H9 (cell line): ENCODE data around the gene ATAD5. TPM values are rescaled to one million over a fixed set of nuclear protein-coding genes. Genes with fewer than 3 reads are reported as not detected.

Experiments
- DNase-seq: peaks from one replicate; pipeline ENCODE4 v3.0.0-alpha.2; 2017
- H2AFZ ChIP-seq: one replicate; pipeline ENCODE4 v1.6.1; 2013; ENCODE audit warnings: mild to moderate bottlenecking, low read length, control low read depth, moderate library complexity
- H2AK5ac ChIP-seq: 2 replicates; pipeline ENCODE4 v1.6.1; 2013; ENCODE audit warnings: low read length, control low read depth, mixed read lengths; ENCODE audit not compliant: insufficient read length
- H2BK120ac ChIP-seq: one replicate; pipeline ENCODE4 v1.6.1; 2013; ENCODE audit warnings: low read depth, mild to moderate bottlenecking, low read length, control low read depth, inconsistent platforms; ENCODE audit not compliant: poor library complexity, severe bottlenecking
- H2BK12ac ChIP-seq: 2 replicates; pipeline ENCODE4 v1.6.1; 2013; ENCODE audit warnings: low read length, control low read depth, mixed read lengths, low read depth; ENCODE audit not compliant: insufficient read length
- H2BK15ac ChIP-seq: 2 replicates; pipeline ENCODE4 v1.6.1; 2013; ENCODE audit warnings: low read depth, low read length, control low read depth
- H2BK20ac ChIP-seq: one replicate; pipeline ENCODE4 v1.6.1; 2013; ENCODE audit warnings: low read depth, mild to moderate bottlenecking, low read length, control low read depth, inconsistent platforms; ENCODE audit not compliant: poor library complexity, severe bottlenecking
- H2BK5ac ChIP-seq: 2 replicates; pipeline ENCODE4 v1.6.1; 2013; ENCODE audit warnings: low read length, control low read depth, mixed read lengths; ENCODE audit not compliant: insufficient read length
- H3K14ac ChIP-seq: 2 replicates; pipeline ENCODE4 v1.6.1; 2013; ENCODE audit warnings: low read length, control low read depth; ENCODE audit not compliant: insufficient read depth
- H3K18ac ChIP-seq: 2 replicates; pipeline ENCODE4 v1.6.1; 2013; ENCODE audit warnings: low read depth, mild to moderate bottlenecking, mixed read lengths, low read length, control low read depth; ENCODE audit not compliant: insufficient read length
- H3K23ac ChIP-seq: 2 replicates; pipeline ENCODE4 v1.6.1; 2013; ENCODE audit warnings: low read length, control low read depth, mixed read lengths, low read depth; ENCODE audit not compliant: insufficient read length
- H3K23me2 ChIP-seq: 2 replicates; pipeline ENCODE4 v1.6.1; 2013; ENCODE audit warnings: low read depth, mild to moderate bottlenecking, mixed read lengths, low read length, control low read depth; ENCODE audit not compliant: insufficient read length, poor library complexity, severe bottlenecking
- H3K27ac ChIP-seq: 2 replicates; pipeline ENCODE4 v1.5.1; 2013; ENCODE audit warnings: low read length, control low read depth, mixed read lengths, low read depth; ENCODE audit not compliant: insufficient read length
- H3K27me3 ChIP-seq: 2 replicates; pipeline ENCODE4 v1.6.1; 2013; ENCODE audit warnings: low read length, control low read depth, inconsistent platforms; ENCODE audit not compliant: insufficient read depth
- H3K4ac ChIP-seq: 2 replicates; pipeline ENCODE4 v1.6.1; 2013; ENCODE audit warnings: low read depth, mild to moderate bottlenecking, control low read depth, inconsistent platforms, low read length, moderate library complexity
- H3K4me1 ChIP-seq: 2 replicates; pipeline ENCODE4 v1.6.1; 2013; ENCODE audit warnings: low read length, control low read depth, inconsistent platforms; ENCODE audit not compliant: insufficient read depth
- H3K4me2 ChIP-seq: 2 replicates; pipeline ENCODE4 v1.6.1; 2013; ENCODE audit warnings: low read length, control low read depth, mixed read lengths; ENCODE audit not compliant: insufficient read length, insufficient read depth
- H3K56ac ChIP-seq: 2 replicates; pipeline ENCODE4 v1.6.1; 2013; ENCODE audit warnings: low read depth, mild to moderate bottlenecking, mixed read lengths, low read length, control low read depth; ENCODE audit not compliant: insufficient read length
- H3K79me1 ChIP-seq: 2 replicates; pipeline ENCODE4 v1.6.1; 2013; ENCODE audit warnings: low read depth, mild to moderate bottlenecking, moderate library complexity, low read length, control low read depth, inconsistent platforms; ENCODE audit not compliant: insufficient read depth, poor library complexity, severe bottlenecking
- H3K79me2 ChIP-seq: 2 replicates; pipeline ENCODE4 v1.6.1; 2013; ENCODE audit warnings: low read length, control low read depth, inconsistent platforms; ENCODE audit not compliant: insufficient read depth
- H3K9ac ChIP-seq: 2 replicates; pipeline ENCODE4 v1.6.1; 2013; ENCODE audit warnings: low read length, control low read depth, mixed read lengths; ENCODE audit not compliant: insufficient read length; ENCODE audit errors: extremely low read depth
- H3K9me3 ChIP-seq: one replicate; pipeline ENCODE4 v1.6.1; 2013; ENCODE audit warnings: low read depth, low read length, inconsistent platforms; ENCODE audit not compliant: control insufficient read depth
- H3T11ph ChIP-seq: one replicate; pipeline ENCODE4 v1.6.1; 2013; ENCODE audit warnings: mild to moderate bottlenecking, low read length, control low read depth, inconsistent platforms
- H4K20me1 ChIP-seq: one replicate; pipeline ENCODE4 v1.6.1; 2013; ENCODE audit not compliant: control insufficient read depth, insufficient read length, insufficient read depth
- H4K5ac ChIP-seq: 2 replicates; pipeline ENCODE4 v1.6.1; 2013; ENCODE audit warnings: low read depth, mild to moderate bottlenecking, mixed read lengths, low read length, control low read depth; ENCODE audit not compliant: insufficient read length
- H4K8ac ChIP-seq: replicated peaks from 2 replicates; pipeline ENCODE4 v1.6.1; 2013; ENCODE audit warnings: low read length, control low read depth, mixed read lengths, low read depth; ENCODE audit not compliant: insufficient read length
- H4K91ac ChIP-seq: 2 replicates; pipeline ENCODE4 v1.6.1; 2013; ENCODE audit warnings: low read depth, mild to moderate bottlenecking, moderate library complexity, mixed read lengths, low read length, control low read depth; ENCODE audit not compliant: insufficient read length
- H3K27ac Mint-ChIP-seq, 3 experiments: 2 replicates in 2 of 3; 3 replicates in 1 of 3; pipeline ENCODE4 v1.8.0; 2020 to 2021; ENCODE audit warnings: mixed read lengths in 3 of 3, mild to moderate bottlenecking in 1 of 3, moderate library complexity in 1 of 3
- H3K27me3 Mint-ChIP-seq: 2 replicates; pipeline ENCODE4 v1.8.0; 2021; ENCODE audit warnings: low read depth, mild to moderate bottlenecking, moderate library complexity, mixed read lengths
- H3K36me3 Mint-ChIP-seq, 3 experiments: 2 replicates in 2 of 3; 3 replicates in 1 of 3; pipeline ENCODE4 v1.8.0; 2020 to 2021; ENCODE audit warnings: low read depth in 3 of 3, mixed read lengths in 3 of 3; ENCODE audit not compliant: insufficient read depth in 1 of 3
- H3K4me1 Mint-ChIP-seq, 2 experiments: 2 replicates each; pipeline ENCODE4 v1.8.0; 2020; ENCODE audit warnings: mixed read lengths in 2 of 2
- H3K4me3 Mint-ChIP-seq, 2 experiments: 2 replicates in 1 of 2; 3 replicates in 1 of 2; pipeline ENCODE4 v1.8.0; 2020 to 2021; ENCODE audit warnings: mild to moderate bottlenecking in 2 of 2, mixed read lengths in 2 of 2, moderate library complexity in 1 of 2
- H3K9me3 Mint-ChIP-seq, 2 experiments: 2 replicates in 1 of 2; 3 replicates in 1 of 2; pipeline ENCODE4 v1.8.0; 2020; ENCODE audit warnings: mild to moderate bottlenecking in 2 of 2, mixed read lengths in 2 of 2, moderate library complexity in 1 of 2
- CTCF ChIP-seq: fragments of 200-600 bp; sonication (generic); conservative IDR thresholded peaks from 3 replicates; pipeline ENCODE4 v1.8.0; 2021; ENCODE audit warnings: antibody characterized with exemption, mild to moderate bottlenecking
- WGBS: extraction: QIAGEN DNeasy Blood & Tissue Kit; methylation state at CpG from one replicate; pipeline ENCODE4 v1.1.7; 2013; ENCODE audit warnings: missing lambda C conversion rate, low lambda C conversion rate, mixed read lengths; ENCODE audit not compliant: insufficient read length; ENCODE audit errors: extremely low coverage; 5-methylcytosine and 5-hydroxymethylcytosine counted together
- total RNA-seq: library from RNA; stranded (reverse); gene quantifications from 2 replicates; pipeline ENCODE4 v1.2.1, GENCODE V29; 2021

Gene ATAD5
- total RNA-seq, 1 experiment from 2014 or later: 27.0 TPM

- no peak overlapping the region for H2AK5ac ChIP-seq
- no peaks in the 10 kb centered on the region for H3K9me3 Mint-ChIP-seq
- H2BK120ac ChIP-seq: no peak overlapping the region
- H2AFZ ChIP-seq: no peak overlapping the region
- no peak overlapping the region for H3K27ac ChIP-seq
- no peaks in the 10 kb centered on the region for H3K9me3 ChIP-seq
- no peak overlapping the region for H3K4ac ChIP-seq
- no peak overlapping the region for H4K91ac ChIP-seq
- H3K27me3 ChIP-seq: no peaks in the 10 kb centered on the region
- H3K4me1 ChIP-seq: no peaks in the 10 kb centered on the region
- H3K4me2 ChIP-seq: no peak overlapping the region
- no peak overlapping the region for H3K14ac ChIP-seq
- no peak overlapping the region for H3K56ac ChIP-seq
- H3K4me1 Mint-ChIP-seq: peaks cover 0 to 5% of the 10 kb centered on the region in 2 experiments; a peak in 1 of 4 replicates
- H4K8ac ChIP-seq: no peak overlapping the region
- H2BK20ac ChIP-seq: no peak overlapping the region
- H2BK12ac ChIP-seq: no peak overlapping the region
- peaks cover 24 to 78% (median 71%) of the 10 kb centered on the region in 3 experiments; a peak in 6 of 7 replicates for H3K36me3 Mint-ChIP-seq
- peaks cover 1% of the 10 kb centered on the region; the same call in 1 of the 2 replicates for H3K27me3 Mint-ChIP-seq
- no peak overlapping the region for H3T11ph ChIP-seq
- no peak overlapping the region for H3K18ac ChIP-seq
- WGBS: no CpG with 5 or more reads among the region's 2 CpGs
- peak overlapping the region in 1 of 3 experiments; percentile 50; a peak in 1 of 7 replicates for H3K27ac Mint-ChIP-seq
- H3K79me2 ChIP-seq: no peaks in the 10 kb centered on the region
- H2BK5ac ChIP-seq: no peak overlapping the region
- no peak for DNase-seq
- no peak overlapping the region for H4K5ac ChIP-seq
- no peak overlapping the region for H3K23ac ChIP-seq
- no peak overlapping the region for H3K9ac ChIP-seq
- H3K4me3 Mint-ChIP-seq: no peak overlapping the region
- TF ChIP-seq CTCF: no peak
- no peak overlapping the region for H2BK15ac ChIP-seq
- H4K20me1 ChIP-seq: no peaks in the 10 kb centered on the region
- no peaks in the 10 kb centered on the region for H3K23me2 ChIP-seq
- no peaks in the 10 kb centered on the region for H3K79me1 ChIP-seq
Observed at GRCh38 chr17:30790279-30790678, 41.5 kb upstream of the ATAD5 start.
